AG20443 (cell line): ENCODE results near the gene MACROD2.
"Not testable (repeated sequence)": the region's sequence is repeated elsewhere in the genome, so short reads cannot be mapped to it uniquely, and the experiment has no call there.

Source experiments
- DNase-seq: peaks from one replicate; pipeline ENCODE4 v3.0.0; 2012; ENCODE audit warnings: low spot score, mixed read lengths

Gene MACROD2

DNA sequence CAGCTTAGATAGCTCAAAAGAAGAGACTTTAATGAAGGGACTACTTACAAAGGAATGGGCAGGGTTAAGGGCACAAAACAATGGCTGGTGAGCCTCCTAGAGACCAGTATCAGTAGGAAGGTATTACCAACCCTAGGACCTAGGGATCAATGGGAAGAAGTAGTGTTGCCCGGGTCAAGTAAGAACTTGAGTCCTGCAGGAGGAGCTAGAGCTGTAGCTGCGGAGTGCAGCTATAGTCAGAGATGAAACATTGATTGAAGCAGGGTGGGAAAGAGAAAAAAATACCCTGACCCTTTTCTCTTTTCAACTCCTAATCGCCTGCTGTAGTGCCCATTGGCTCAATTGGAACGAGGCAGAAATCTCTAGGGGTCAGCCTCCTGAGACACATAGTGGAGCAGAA, 198.1 kb downstream of the MACROD2 start:
- DNase-seq = no peak

DNA sequence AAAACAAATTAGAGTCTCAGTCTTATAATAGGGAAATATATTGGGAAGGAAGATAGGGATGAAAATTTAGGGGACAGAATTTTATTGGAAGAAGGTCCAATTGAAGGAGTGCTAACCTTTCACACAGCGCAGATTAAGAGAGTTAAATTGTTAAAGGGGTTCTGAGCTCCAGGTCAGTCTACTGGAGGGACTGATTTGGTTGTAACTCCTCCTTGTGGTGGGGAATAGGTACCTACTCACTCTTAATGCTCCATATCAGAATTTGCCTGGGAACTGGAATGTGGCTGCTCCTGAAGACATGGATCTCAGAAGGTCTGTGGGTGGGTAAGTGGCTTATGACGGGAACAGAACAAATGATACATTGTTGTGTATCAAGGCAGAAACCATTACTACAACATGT, 198.6 kb downstream of the MACROD2 start:
- no peak for DNase-seq

DNA sequence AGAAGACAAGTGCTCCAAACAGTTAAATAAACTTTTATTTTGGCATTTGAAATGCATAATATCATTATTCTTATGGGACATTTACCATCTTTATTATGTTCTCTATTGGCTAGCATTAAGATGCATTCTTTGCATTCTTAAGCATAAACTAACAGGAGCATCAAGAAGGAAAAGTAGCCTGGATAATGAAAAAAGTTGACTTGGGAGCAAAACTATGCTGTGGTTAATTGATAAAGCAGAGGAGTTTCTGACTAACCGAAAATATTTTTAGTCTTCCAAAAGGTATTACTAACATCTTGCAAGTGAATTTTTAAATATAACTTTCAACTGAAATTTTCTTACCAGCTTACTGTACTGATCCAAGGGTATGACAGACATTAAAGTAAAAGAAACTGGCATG, 201.8 kb downstream of the MACROD2 start:
- peak; percentile 63 for DNase-seq

DNA sequence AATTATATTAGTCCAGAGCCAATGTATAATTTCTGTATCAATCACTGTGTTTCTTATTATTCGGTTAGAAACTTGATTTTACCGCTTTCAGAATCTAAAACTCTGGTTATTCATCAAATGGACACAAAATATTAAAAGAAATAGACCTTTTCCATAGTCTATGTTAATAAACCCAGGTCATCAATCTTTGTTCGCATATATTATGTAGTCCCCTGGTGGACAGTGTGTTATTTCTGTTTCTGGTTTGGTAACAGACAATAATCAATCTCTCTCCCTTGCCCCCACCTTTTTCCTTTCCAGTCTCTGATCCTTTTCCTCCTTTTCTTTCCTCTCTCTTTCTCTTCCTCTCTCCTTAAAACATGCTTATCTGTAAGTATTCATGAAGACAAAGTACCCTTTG, 203.1 kb downstream of the MACROD2 start:
- no peak for DNase-seq

DNA sequence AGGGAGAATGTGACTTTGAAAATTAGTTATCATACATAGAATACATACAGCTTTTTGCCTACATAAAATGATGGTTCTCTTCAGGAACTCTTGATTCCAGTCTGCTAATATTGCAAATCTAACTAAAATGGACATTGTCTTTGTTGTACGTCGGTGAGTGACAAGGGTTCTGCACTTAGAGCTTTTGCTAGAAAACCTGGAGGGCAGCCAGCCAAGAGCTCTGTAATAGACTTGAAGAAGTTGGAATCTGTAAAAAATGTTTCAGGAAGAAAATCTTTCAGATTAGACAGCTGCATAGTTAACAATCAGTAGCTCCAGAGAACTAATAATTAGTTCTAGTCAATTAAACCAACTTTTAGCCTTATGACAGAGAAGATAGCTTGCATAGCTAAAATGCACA, 203.8 kb downstream of the MACROD2 start:
- DNase-seq = no peak

DNA sequence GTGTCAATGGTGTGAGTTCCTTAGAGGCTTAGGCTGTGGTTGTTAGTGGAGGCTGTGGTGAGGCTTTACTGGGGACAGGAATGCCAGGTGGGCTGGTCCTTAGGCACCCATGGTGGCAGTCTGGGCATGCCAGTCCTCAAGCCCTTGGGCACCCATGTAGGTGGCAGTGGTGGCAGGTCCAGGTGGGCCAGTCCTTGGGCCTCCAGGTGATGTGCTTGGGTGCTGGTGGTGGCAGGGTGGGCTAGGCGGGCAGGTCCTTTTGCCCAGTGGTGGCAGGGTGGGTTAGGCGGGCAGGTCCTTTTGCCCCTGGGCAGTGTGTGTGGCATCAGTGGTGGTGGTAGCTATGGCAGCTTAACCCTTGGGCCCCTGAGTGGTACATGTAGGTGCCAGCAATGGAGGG, 208.3 kb downstream of the MACROD2 start:
- no peak for DNase-seq

DNA sequence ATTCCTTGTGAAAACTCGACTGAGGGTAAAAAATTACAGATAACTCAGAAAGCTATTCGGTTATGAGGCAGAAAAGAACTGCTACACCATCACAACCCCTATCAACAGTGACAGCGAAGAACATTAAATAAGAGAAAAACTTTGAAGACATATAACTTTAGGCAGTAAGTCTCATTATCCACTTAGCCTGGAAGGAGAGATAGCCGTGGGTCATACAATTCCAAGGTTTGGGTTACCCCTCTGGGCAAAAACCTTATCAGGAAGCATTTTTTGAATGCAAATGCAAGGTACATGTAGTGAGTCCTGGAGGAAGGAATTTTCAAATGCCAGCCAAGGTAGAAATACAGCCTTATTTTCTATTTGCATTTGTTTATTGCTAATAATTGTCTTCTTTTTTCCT, 212.3 kb downstream of the MACROD2 start:
- no peak for DNase-seq

DNA sequence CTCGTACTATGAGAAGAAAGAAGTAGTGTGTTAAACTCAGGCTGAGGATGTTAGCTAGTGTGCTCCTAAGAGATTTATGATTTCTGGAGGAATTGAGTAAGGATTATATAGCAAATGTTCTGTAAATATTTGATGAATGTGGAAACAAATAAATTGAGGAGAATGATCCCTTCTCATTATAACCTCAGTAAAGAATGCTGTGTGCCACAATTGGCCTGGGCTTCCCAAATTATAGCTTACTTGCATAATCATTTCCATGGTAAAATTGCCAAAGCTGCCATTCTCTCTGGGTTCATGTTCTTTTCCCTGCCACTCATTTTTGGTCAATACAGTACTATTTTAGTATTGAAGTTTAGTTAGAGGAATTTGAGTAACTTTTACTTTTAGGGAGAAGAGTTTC, 213.6 kb downstream of the MACROD2 start:
- no peak for DNase-seq

DNA sequence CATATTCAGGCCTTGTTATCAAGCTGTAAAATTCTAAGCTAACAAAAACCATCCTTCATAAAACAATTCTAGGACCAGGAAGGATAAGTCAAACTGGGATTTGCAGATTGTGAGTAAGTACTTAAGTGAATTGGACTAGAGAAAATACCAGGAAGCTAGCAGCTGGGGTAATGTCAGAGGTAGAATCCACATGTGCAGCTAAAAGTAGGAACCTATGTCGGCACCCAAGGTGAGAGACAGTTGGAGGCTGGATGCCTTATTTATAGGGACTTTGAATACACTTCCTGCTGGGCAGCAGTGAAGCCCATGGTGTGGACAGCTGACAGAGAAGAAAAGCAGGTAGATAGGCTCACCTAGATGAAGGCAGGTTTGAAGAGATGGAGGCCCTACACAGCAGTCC, 214.8 kb downstream of the MACROD2 start:
- DNase-seq = no peak

DNA sequence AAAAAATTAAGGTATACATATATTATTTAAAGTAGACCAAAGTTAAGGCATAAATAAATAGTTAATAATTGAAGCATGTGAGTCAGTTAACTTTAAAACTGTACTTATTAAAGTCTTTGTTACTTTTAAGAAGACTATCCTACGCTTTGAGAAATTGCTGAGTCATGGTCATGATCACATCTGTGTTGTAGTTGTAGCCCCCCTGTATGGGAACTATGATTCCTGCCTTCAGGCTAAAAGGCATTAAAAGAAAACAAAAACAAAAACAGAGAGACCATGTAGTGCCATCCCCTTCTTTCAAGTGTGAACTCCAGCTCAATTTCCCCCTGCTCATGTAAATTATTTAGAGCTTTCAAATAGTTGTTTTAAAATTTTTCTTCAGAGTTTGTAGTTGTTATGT, 218.7 kb downstream of the MACROD2 start:
- DNase-seq = no peak

DNA sequence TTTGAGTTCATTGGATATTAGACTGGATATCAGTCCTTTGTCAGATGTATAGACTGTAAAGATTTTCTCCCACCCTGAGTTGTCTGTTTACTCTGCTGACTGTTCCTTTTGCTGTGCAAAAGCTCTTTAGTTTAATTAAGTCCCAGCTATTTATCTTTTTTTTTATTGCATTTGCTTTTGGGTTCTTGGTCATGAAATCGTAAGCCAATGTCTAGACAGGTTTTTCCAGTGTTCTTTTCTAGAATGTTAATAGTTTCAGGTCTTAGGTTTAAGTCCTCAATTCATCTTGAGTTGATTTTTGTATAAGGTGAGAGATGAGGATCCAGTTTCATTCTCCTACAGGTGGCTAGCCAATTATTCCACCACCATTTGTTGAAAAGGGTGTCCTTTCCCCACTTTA, 220.6 kb downstream of the MACROD2 start:
- not testable (repeated sequence) for DNase-seq

DNA sequence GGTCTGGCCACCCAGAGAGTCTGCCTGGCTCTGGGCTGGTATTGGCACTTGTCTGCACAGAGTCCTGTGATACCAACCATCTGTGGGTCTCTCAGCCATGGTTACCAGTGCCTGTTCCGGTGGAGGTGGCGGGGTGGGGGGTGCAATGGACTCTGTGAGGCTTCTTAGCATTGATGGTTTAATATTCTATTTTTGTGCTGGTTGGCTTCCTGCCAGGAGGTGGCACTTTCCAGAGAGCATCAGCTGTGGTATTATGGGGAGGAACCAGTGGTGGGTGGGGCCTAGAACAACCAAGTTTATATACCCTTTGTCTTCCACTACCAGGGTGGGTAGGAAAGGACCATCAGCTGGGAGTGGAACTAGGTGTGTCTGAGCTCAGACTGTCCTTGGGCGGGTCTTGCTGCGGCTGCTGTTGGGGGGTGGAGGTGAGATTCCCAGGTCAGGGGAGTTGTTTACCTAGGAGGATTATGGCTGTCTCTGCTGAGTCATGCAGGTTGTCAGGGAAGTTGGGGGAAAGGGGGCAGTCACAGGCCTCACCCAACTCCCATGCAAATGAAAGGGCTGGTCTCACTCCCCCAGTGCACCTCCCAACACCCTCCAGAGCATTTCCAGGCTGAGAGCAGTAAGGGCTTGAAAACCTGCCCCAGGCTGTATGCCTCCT, 224.6 kb downstream of the MACROD2 start:
- no peak for DNase-seq

DNA sequence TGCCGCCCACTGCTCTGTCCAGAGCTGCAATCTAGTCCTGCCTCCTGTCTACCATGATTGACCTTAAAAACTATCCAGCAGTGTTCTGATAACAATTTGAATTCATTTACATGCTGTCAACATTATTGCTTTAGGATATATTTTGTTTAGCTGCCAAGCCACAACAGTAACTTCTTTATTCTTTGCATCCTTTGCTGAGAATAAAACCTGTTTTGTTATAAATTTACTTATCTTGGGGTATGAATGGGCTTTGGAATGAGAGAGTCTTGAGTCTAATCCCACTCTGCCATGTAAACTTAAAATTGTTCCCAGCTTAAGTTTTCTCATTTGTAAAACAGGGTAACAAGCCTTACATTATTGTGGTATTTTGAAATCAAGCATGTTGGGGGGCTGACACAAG, 225.7 kb downstream of the MACROD2 start:
- no peak for DNase-seq

DNA sequence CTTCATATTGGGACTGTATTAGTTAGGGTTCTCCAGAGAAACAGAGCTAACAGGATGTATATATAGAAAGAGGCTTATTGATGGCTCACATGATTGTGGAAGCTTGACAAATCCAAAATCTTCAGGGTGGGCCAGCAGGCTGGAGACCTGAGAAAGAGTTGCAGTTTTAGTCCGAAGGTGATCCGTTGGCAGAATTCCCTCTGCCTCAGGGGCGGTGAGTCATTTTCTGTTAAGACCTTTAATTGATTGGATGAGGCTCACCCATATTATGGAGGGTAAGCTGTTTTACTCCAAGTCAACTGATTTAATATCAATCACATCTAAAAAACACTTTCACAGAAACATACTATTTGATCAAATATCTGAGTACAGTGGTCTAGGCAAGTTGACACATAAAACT, 228.5 kb downstream of the MACROD2 start:
- no peak for DNase-seq

DNA sequence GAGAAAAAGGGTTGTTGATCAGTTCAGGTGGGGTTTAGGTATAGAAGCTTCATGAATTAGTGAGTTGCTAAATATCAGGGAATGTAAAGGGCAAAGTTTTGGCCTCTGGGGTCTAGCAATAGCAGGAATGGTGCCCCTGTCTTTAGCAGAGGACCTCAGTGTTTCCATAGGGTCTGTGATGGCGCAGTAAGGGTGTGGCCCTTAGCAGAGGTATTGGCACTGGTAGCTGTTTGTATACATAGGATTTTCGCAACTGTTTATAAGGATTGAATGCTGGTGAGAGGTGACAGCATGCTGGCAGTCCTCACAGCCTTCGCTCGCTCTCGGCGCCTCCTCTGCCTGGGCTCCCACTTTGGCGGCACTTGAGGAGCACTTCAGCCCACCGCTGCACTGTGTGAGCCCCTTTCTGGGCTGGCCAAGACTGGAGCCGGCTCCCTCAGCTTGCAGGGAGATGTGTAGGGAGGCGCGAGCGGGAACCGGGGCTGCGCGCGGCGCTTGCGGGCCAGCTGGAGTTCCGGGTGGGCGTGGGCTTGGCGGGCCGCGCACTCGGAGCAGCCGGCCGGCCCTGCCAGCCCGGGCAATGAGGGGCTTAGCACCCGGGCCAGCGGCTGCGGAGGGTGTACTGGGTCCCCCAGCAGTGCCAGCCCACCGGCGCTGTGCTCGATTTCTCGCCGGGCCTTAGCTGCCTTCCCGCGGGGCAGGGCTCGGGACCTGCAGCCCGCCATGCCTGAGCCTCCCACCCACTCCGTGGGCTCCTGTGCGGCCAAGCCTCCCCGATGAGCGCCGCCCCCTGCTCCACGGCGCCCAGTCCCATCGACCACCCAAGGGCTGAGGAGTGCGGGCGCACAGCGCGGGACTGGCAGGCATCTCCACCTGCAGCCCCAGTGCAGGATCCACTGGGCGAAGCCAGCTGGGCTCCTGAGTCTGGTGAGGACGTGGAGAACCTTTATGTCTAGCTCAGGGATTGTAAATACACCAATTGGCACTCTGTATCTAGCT, 231.0 kb downstream of the MACROD2 start:
- not testable (repeated sequence) for DNase-seq

DNA sequence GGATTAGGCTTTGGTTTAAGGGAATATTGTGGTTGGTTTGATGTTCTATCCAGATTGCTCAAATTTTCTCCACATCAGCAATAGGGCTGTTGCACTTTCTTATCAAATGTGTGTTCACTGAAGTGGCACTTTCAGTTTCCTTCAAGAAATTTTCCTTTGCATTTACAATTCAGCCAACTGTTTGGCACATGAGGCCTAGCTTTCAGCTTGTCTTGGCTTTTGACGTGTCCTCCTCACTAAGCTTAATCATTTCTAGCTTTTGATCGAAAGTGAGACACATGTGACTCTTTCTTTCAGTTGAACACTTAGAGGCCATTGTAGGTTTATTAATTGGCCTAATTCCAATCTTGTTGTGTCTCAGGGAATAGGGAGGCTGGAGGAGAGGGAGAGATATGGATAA, 237.3 kb downstream of the MACROD2 start:
- DNase-seq = no peak

DNA sequence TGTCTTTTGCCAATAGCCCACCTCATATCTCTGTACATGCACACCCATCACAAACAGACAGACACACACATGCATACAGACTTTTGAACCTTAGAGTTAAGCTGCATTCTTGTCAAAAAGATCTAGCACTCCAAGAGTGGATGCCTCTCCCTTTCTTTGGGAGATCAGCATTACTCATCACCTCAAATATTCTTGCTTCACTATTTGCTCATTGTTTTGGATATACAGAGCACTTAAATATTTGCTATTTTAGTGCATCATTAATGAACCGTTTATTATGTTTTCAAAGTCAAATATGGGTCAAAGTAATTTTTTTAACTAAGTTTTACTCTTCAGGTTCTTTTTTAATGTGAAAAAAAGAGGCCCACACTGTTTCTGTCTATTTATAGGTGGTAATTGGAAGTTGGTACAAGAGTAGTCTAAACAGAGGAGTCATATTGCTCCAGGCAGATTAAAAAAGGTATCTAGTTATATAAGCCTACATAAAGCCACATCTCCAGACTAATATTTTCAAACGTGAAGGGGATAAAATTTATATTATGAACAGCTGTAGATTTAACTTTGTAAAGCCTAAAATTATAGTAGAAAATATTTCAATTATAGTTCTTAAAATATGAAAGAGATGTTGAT, 239.5 kb downstream of the MACROD2 start:
- DNase-seq = peak; percentile 62

DNA sequence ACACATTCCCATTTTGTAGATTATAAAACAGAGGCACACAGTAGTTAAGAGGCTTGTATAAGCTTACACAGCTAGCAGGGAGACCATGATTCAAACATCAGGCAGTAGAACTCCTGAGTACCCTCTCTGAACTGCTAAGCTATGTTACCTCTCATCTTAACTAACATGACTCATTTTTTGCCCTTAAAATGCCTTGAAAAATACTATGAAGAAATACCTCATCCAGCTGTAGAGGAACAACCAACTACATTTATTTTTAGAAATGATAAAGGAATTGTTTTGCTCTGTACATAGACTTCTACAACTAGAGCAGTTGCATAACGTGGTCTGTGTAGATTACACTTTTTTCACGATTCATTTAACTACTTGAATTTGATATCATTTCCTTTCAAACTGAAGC, 240.0 kb downstream of the MACROD2 start:
- peak; percentile 26 for DNase-seq

DNA sequence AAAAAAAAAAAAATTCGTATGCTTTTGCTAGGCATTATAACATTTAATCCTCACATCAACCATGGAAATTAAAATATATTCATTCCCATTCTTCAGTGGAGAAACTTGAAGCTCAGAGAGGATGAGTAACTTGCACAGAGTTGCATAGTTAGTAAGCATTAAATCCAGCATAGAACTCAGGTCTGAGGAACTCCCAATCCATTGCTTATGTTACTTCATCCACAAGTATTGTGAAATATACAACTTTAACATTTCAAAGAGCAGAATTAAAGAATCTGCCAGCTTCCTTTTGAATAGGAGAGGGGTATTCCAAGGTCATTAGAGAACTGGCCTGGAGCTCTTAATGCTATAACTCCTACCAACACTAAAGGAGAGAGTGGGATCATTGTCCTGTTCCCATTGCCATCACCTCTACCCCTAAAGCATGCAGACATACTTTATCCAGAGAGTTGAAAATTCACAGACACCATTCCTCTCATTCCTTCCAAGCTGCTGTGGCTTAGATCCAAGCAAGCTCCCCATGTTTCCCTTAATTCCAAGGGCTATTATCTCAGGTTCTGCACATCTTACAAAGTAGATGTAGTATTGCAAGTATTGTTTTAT, 250.2 kb downstream of the MACROD2 start:
- DNase-seq = peak; percentile 15

DNA sequence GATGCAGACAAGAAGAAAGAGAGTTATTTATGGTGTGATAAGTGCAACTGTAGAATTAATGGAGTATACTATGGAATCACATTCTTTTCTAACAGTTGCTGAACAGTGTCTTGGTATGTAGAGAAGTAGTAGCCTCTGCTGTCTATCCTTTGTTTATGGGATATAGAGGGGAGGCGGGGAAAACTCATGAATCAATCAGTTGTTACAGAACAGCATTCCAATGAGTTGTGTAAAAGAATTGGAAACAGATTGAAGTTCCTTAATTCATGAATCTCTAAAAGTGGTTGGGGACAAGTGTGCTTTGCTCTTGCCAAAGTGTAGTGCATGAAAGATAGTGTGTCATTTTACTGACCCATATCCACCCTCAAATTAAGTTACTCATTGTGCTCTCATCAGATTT, 264.4 kb downstream of the MACROD2 start:
- peak; percentile 7 for DNase-seq

DNA sequence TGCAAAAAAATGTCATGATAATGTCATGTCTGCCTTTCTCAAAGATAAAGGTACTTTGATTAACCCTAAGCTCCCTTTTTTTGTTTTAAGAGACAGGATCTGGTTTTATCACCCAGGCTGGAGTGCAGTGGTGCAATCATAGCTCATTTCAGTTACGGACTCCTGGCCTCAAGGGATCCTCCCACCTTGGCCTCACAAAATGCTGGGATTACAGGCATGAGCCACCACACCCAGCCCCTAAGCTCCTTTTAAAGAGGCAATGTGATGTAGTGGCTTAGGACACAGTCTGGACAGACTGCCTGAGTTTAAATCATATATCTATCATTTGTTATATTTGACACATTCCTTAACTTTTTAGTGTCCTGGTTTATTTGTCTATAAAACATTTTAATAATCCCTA, 265.1 kb downstream of the MACROD2 start:
- DNase-seq = no peak

DNA sequence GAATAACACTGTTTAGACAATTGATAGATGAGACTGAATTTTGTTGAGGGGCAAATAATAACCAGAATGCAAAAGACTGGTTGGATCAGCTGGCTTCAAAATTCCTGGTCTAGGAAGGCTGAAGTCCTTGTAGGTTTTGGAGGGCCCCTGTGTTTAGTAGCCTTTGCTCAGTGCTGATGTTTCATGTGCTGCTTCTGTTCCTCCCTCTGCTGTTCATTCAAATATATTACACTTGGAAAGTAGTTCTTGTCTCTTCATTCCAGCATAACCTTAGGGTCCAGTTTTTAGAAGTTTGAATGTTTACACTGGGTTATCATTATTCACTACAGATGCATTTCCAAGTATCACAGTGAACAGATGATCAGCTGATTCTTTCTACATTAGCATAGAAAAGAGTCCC, 269.6 kb downstream of the MACROD2 start:
- peak; percentile 53 for DNase-seq

DNA sequence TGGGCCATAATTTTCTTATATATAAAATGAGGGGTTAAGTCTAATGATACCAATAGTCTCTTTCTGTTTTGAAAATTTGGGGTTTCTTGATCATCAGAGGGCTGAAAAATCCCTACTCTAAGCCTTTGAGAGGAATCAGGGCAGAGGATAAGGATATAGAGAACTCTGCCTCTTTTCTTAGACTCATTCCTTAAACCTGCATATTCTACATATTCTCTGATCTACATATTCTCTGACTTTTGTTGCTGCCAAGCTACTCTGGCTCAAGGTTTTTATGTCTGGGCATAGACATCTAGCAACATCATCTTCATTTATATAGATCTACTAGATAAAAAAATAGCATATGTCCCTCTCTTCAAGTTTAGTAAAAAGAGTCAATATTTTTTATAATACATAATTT, 270.9 kb downstream of the MACROD2 start:
- DNase-seq = no peak
